HEK293 (cell line): ENCODE measurements around the gene CYB5D1.

ENCODE experiments used
- CTCF ChIA-PET: fragments of 350-600 bp; formaldehyde crosslinking; extraction: SDS; loops from one replicate; lab custom pipeline; 2021; ENCODE audit warnings: antibody characterized with exemption; lab: Yijun Ruan, JAX
- POLR2A ChIA-PET: fragments of 300-600 bp; formaldehyde crosslinking; extraction: SDS; loops from one replicate; lab custom pipeline; 2020; ENCODE audit warnings: antibody characterized with exemption, inconsistent platforms; lab: Yijun Ruan, JAX
- H3K27ac ChIP-seq: fragments of 200-500 bp; sonication (Bioruptor generic); 2 replicates; pipeline ENCODE4 v1.5.1; 2014; ENCODE audit warnings: low read depth, low read length, control low read depth, inconsistent platforms; ENCODE audit errors: extremely low read depth
- H3K36me3 ChIP-seq, 2 experiments: fragments of 200-500 bp in 1 of 2; sonication (Bioruptor generic) in 1 of 2; 1 replicate in 1 of 2; 2 replicates in 1 of 2; pipeline ENCODE4 v1.5.1; 2014 to 2017; ENCODE audit warnings: inconsistent platforms in 2 of 2, low read length in 2 of 2; ENCODE audit not compliant: control insufficient read depth in 2 of 2, insufficient read depth in 1 of 2
- H3K4me1 ChIP-seq: fragments of 200-500 bp; sonication (Bioruptor generic); 2 replicates; pipeline ENCODE4 v1.5.1; 2014; ENCODE audit warnings: mild to moderate bottlenecking, low read length, inconsistent platforms; ENCODE audit not compliant: control insufficient read depth, insufficient read depth
- H3K4me3 ChIP-seq: 2 replicates; pipeline ENCODE4 v1.5.1; 2011; ENCODE audit warnings: low read depth, mild to moderate bottlenecking, control low read depth, low read length, moderate library complexity
- H3K9me3 ChIP-seq: fragments of 200-500 bp; sonication (Bioruptor generic); 2 replicates; pipeline ENCODE4 v1.5.1; 2014; ENCODE audit warnings: low read depth, low read length, inconsistent platforms; ENCODE audit not compliant: control insufficient read depth, insufficient read depth
- BCL11A ChIP-seq: fragments of 450-650 bp; formaldehyde crosslinking; IDR thresholded peaks from 2 replicates; pipeline ENCODE4 v1.5.1; 2016; ENCODE audit warnings: low read depth, missing biosample characterization, missing genetic modification characterization
- GLI2 ChIP-seq: fragments of 450-650 bp; formaldehyde crosslinking; IDR thresholded peaks from 2 replicates; pipeline ENCODE4; 2017; ENCODE audit warnings: missing biosample characterization, missing genetic modification characterization, low read depth, borderline replicate concordance
- KLF9 ChIP-seq: fragments of 450-650 bp; formaldehyde crosslinking; IDR thresholded peaks from 2 replicates; pipeline ENCODE4 v1.5.1; 2016; ENCODE audit warnings: missing biosample characterization, missing genetic modification characterization, low read depth
- MZF1 ChIP-seq: fragments of 450-650 bp; formaldehyde crosslinking; IDR thresholded peaks from 2 replicates; pipeline ENCODE4 v1.5.1; 2017; ENCODE audit warnings: missing biosample characterization, missing genetic modification characterization, borderline replicate concordance
- PRDM1 ChIP-seq: fragments of 450-650 bp; formaldehyde crosslinking; IDR thresholded peaks from 2 replicates; pipeline ENCODE4; 2016; ENCODE audit warnings: missing biosample characterization, missing genetic modification characterization
- REPIN1 ChIP-seq: fragments of 450-650 bp; formaldehyde crosslinking; IDR thresholded peaks from 2 replicates; pipeline ENCODE4 v1.5.1; 2017; ENCODE audit warnings: missing biosample characterization, missing genetic modification characterization, low read depth
- SETDB1 ChIP-seq: IDR thresholded peaks from one replicate; pipeline ENCODE4 v1.6.1; 2017; ENCODE audit warnings: mild to moderate bottlenecking, low read length, moderate library complexity, mixed read lengths; ENCODE audit not compliant: insufficient read length
- ZBTB44 ChIP-seq: fragments of 450-650 bp; IDR thresholded peaks from 2 replicates; pipeline ENCODE4 v1.5.1; 2018; ENCODE audit warnings: missing biosample characterization, mild to moderate bottlenecking, missing genetic modification characterization
- ZFP3 ChIP-seq: fragments of 450-650 bp; formaldehyde crosslinking; IDR thresholded peaks from 2 replicates; pipeline ENCODE4 v1.5.1; 2016; ENCODE audit warnings: low read depth, missing biosample characterization, missing genetic modification characterization
- ZNF114 ChIP-seq: fragments of 450-650 bp; formaldehyde crosslinking; IDR thresholded peaks from 2 replicates; pipeline ENCODE4 v1.5.0; 2017; ENCODE audit warnings: missing biosample characterization, missing genetic modification characterization
- ZNF16 ChIP-seq: fragments of 450-650 bp; formaldehyde crosslinking; IDR thresholded peaks from 2 replicates; pipeline ENCODE4 v1.5.1; 2016; ENCODE audit warnings: low read depth, missing biosample characterization, missing genetic modification characterization
- ZNF174 ChIP-seq: fragments of 450-650 bp; formaldehyde crosslinking; IDR thresholded peaks from 2 replicates; pipeline ENCODE4 v1.5.0; 2017; ENCODE audit warnings: missing biosample characterization, mild to moderate bottlenecking, missing genetic modification characterization
- ZNF366 ChIP-seq: fragments of 450-650 bp; formaldehyde crosslinking; conservative IDR thresholded peaks from 2 replicates; pipeline ENCODE4 v1.5.1; 2016; ENCODE audit warnings: missing biosample characterization, missing genetic modification characterization
- ZNF426 ChIP-seq: fragments of 450-650 bp; formaldehyde crosslinking; IDR thresholded peaks from 2 replicates; pipeline ENCODE4 v1.5.1; 2017; ENCODE audit warnings: missing biosample characterization, missing genetic modification characterization, mild to moderate bottlenecking, inconsistent platforms, moderate library complexity
- ZNF433 ChIP-seq: fragments of 450-650 bp; formaldehyde crosslinking; IDR thresholded peaks from 2 replicates; pipeline ENCODE4 v1.5.1; 2016; ENCODE audit warnings: missing biosample characterization, missing genetic modification characterization, low read depth
- ZNF514 ChIP-seq: fragments of 450-650 bp; formaldehyde crosslinking; IDR thresholded peaks from 2 replicates; pipeline ENCODE4 v1.5.1; 2016; ENCODE audit warnings: missing biosample characterization, missing genetic modification characterization
- ZNF670 ChIP-seq: fragments of 450-650 bp; formaldehyde crosslinking; IDR thresholded peaks from 2 replicates; pipeline ENCODE4 v1.5.1; 2016; ENCODE audit warnings: missing biosample characterization, missing genetic modification characterization, low read depth
- ZNF830 ChIP-seq: fragments of 450-650 bp; IDR thresholded peaks from 2 replicates; pipeline ENCODE4 v1.5.0; 2018; ENCODE audit warnings: missing biosample characterization, missing genetic modification characterization, low read depth, mild to moderate bottlenecking, moderate library complexity
- TF ChIP-seq, protein P1 (sequence below): fragments of 450-650 bp; formaldehyde crosslinking; IDR thresholded peaks from 2 replicates; pipeline ENCODE4 v1.5.1; 2017; ENCODE audit warnings: missing biosample characterization, missing genetic modification characterization
- TF ChIP-seq, protein P2 (sequence below): fragments of 450-650 bp; formaldehyde crosslinking; IDR thresholded peaks from 2 replicates; pipeline ENCODE4; 2016; ENCODE audit warnings: missing biosample characterization, missing genetic modification characterization

Gene CYB5D1

GRCh38 chr17:7910281-7910680 is 52.5 kb downstream of the CYB5D1 start:
- Histone ChIP-seq H3K4me3 (no peak overlapping the region), H3K36me3 (peaks cover 43 to 72% of the 10 kb centered on the region in 2 experiments), H3K27ac (no peak overlapping the region), H3K4me1 (peaks cover 10% of the 10 kb centered on the region; the same call in 1 of the 2 replicates), H3K9me3 (no peaks in the 10 kb centered on the region)
- POLR2A ChIA-PET: no interaction called here
- CTCF ChIA-PET: interaction anchor here (0.6 to 1.2 kb wide), 4 partner anchors 11 to 133 kb away, joined by 3 read pairs; no protein-coding TSS in a partner anchor
- TF ChIP-seq GLI2 (tag by site-specific recombination) (no peak), ZNF366 (tag by site-specific recombination) (peak; percentile 9), BCL11A (tag by site-specific recombination) (no peak), ZNF174 (tag by site-specific recombination) (no peak)
- TF ChIP-seq, protein P1, sequence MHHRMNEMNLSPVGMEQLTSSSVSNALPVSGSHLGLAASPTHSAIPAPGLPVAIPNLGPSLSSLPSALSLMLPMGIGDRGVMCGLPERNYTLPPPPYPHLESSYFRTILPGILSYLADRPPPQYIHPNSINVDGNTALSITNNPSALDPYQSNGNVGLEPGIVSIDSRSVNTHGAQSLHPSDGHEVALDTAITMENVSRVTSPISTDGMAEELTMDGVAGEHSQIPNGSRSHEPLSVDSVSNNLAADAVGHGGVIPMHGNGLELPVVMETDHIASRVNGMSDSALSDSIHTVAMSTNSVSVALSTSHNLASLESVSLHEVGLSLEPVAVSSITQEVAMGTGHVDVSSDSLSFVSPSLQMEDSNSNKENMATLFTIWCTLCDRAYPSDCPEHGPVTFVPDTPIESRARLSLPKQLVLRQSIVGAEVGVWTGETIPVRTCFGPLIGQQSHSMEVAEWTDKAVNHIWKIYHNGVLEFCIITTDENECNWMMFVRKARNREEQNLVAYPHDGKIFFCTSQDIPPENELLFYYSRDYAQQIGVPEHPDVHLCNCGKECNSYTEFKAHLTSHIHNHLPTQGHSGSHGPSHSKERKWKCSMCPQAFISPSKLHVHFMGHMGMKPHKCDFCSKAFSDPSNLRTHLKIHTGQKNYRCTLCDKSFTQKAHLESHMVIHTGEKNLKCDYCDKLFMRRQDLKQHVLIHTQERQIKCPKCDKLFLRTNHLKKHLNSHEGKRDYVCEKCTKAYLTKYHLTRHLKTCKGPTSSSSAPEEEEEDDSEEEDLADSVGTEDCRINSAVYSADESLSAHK: no peak
- TF ChIP-seq, protein P2, sequence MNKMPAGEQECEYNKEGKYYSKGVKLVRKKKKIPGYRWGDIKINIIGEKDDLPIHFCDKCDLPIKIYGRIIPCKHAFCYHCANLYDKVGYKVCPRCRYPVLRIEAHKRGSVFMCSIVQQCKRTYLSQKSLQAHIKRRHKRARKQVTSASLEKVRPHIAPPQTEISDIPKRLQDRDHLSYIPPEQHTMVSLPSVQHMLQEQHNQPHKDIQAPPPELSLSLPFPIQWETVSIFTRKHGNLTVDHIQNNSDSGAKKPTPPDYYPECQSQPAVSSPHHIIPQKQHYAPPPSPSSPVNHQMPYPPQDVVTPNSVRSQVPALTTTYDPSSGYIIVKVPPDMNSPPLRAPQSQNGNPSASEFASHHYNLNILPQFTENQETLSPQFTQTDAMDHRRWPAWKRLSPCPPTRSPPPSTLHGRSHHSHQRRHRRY (tag by site-specific recombination): no peak

- TF ChIP-seq REPIN1: no peak
- no peak for TF ChIP-seq ZNF670
- TF ChIP-seq ZFP3 (tag by site-specific recombination): no peak
- TF ChIP-seq KLF9 (tag by site-specific recombination): no peak
- no peak for TF ChIP-seq ZBTB44 (tag by site-specific recombination)
- TF ChIP-seq, all 188 proteins: peak for 0
- Histone ChIP-seq H3K4me1 (peaks cover 10% of the 10 kb centered on the region; the same call in 1 of the 2 replicates), H3K4me3 (no peak overlapping the region), H3K27ac (no peak overlapping the region), H3K36me3 (peaks cover 39 to 68% of the 10 kb centered on the region in 2 experiments), H3K9me3 (no peaks in the 10 kb centered on the region)
- ChIA-PET CTCF (interaction anchor here (0.6 to 1.2 kb wide), 3 partner anchors 35 to 133 kb away, joined by 3 read pairs; no protein-coding TSS in a partner anchor), POLR2A (no interaction called here)
Observed at GRCh38 chr17:7910711-7911110, 52.9 kb downstream of the CYB5D1 start.

- Histone ChIP-seq H3K36me3 (peaks cover 35 to 64% of the 10 kb centered on the region in 2 experiments), H3K4me3 (no peak overlapping the region), H3K4me1 (peaks cover 11% of the 10 kb centered on the region), H3K9me3 (no peaks in the 10 kb centered on the region), H3K27ac (no peak overlapping the region)
- POLR2A ChIA-PET: no interaction called here
- TF ChIP-seq ZNF514 (no peak), MZF1 (no peak), ZNF830 (no peak), ZNF16 (tag by site-specific recombination) (no peak), SETDB1 (no peak), ZNF114 (tag by site-specific recombination) (no peak), PRDM1 (tag by site-specific recombination) (0 out of 2 replicates have a peak, but pooled peaks have one; percentile 12), ZNF433 (no peak), ZNF426 (tag by site-specific recombination) (no peak)
- CTCF ChIA-PET: interaction anchor here (1.2 to 3.5 kb wide), 5 partner anchors 48 to 168 kb away, joined by 3 to 92 read pairs (median 29); no protein-coding TSS in a partner anchor
Observed at GRCh38 chr17:7911116-7911515, 53.3 kb downstream of the CYB5D1 start.
